Measurements from ENCODE around the gene SPIRE1. TPM values are rescaled to one million over a fixed set of nuclear protein-coding genes. Genes with fewer than 3 reads are reported as not detected.
A peak's percentile ranks its signal among the peaks of the same experiment; 100 is the strongest.

Gene SPIRE1
- total RNA-seq, 2 experiments from 2014 or later, result 0.19 to 2.4 TPM

- Histone ChIP-seq H3K4me2 (ENCODE audit: low read length) (no peak overlapping the region), H3K4me3 (ENCODE audit: low read depth, low read length, poor library complexity, severe bottlenecking) (no peak overlapping the region), H4K20me1 (ENCODE audit: insufficient read depth, low read length) (no peaks in the 10 kb centered on the region; the same call in 1 of the 2 replicates), H3K4me1 (ENCODE audit: insufficient read depth, low read length, poor library complexity, severe bottlenecking) (no peaks in the 10 kb centered on the region), H3K9me2 (ENCODE audit: insufficient read depth, low read length) (no peaks in the 10 kb centered on the region), H3K9me3 (ENCODE audit: low read length) (no peaks in the 10 kb centered on the region), H2AFZ (ENCODE audit: low read length) (no peak overlapping the region), H3K36me3 (ENCODE audit: insufficient read depth, low read length) (no peaks in the 10 kb centered on the region), H3K79me2 (ENCODE audit: insufficient read depth, low read depth, low read length) (no peaks in the 10 kb centered on the region), H3K27ac (ENCODE audit: low read depth, low read length, poor library complexity, severe bottlenecking) (no peak overlapping the region)
- ChIA-PET POLR2A (no interaction called here), CTCF (ENCODE audit: unreplicated experiment) (no interaction called here)
- intact Hi-C loops (cut with micrococcal nuclease; ENCODE audit: unreplicated experiment), result no loop called here
- no TSS peak for BruUV-seq (replicated peaks)
- no peak for DNase-seq (ENCODE audit: low spot score)
- no peak for TF ChIP-seq CTCF (conservative IDR thresholded peaks at IDR 0.05; ENCODE audit: low read length)
- TF ChIP-seq EZH2phosphoT487 (IDR thresholded peaks at IDR 0.05; ENCODE audit: borderline replicate concordance, low read depth, low read length), result no peak
These were observed 49.6 kb downstream of the SPIRE1 start for GRCh38 chr18:12608301-12608700.

- no peaks in the 10 kb centered on the region for H3K9me2 ChIP-seq (ENCODE audit: insufficient read depth, low read length)
- H3K4me3 ChIP-seq (ENCODE audit: low read depth, low read length, poor library complexity, severe bottlenecking), result no peak overlapping the region
- H3K4me2 ChIP-seq (ENCODE audit: low read length), result no peak overlapping the region
- H3K4me1 ChIP-seq (ENCODE audit: insufficient read depth, low read length, poor library complexity, severe bottlenecking), result no peaks in the 10 kb centered on the region
- POLR2A ChIA-PET, result interaction anchor here (0.6 to 1.2 kb wide), 3 partner anchors 9 to 547 kb away, joined by 3 to 5 read pairs (median 3); no protein-coding TSS in a partner anchor
- H3K9me3 ChIP-seq (ENCODE audit: low read length), result no peaks in the 10 kb centered on the region
- TF ChIP-seq EZH2phosphoT487 (IDR thresholded peaks at IDR 0.05; ENCODE audit: borderline replicate concordance, low read depth, low read length) (no peak), CTCF (conservative IDR thresholded peaks at IDR 0.05; ENCODE audit: low read length) (no peak)
- no peaks in the 10 kb centered on the region for H3K79me2 ChIP-seq (ENCODE audit: insufficient read depth, low read depth, low read length)
- DNase-seq (ENCODE audit: low spot score), result no peak
- BruUV-seq (replicated peaks), result no TSS peak
- no peak overlapping the region for H2AFZ ChIP-seq (ENCODE audit: low read length)
- intact Hi-C loops (cut with micrococcal nuclease; ENCODE audit: unreplicated experiment), result no loop called here
- CTCF ChIA-PET (ENCODE audit: unreplicated experiment), result no interaction called here
- no peaks in the 10 kb centered on the region for H3K36me3 ChIP-seq (ENCODE audit: insufficient read depth, low read length)
- no peak overlapping the region for H3K27ac ChIP-seq (ENCODE audit: low read depth, low read length, poor library complexity, severe bottlenecking)
- no peaks in the 10 kb centered on the region; the same call in 1 of the 2 replicates for H4K20me1 ChIP-seq (ENCODE audit: insufficient read depth, low read length)
These were observed 51.2 kb downstream of the SPIRE1 start for GRCh38 chr18:12606592-12607315.

GRCh38 chr18:12604445-12605007 is 53.4 kb downstream of the SPIRE1 start:
- Histone ChIP-seq H3K79me2 (ENCODE audit: insufficient read depth, low read depth, low read length) (no peaks in the 10 kb centered on the region), H3K9me3 (ENCODE audit: low read length) (no peaks in the 10 kb centered on the region), H3K27ac (ENCODE audit: low read depth, low read length, poor library complexity, severe bottlenecking) (no peak overlapping the region), H4K20me1 (ENCODE audit: insufficient read depth, low read length) (no peaks in the 10 kb centered on the region), H3K36me3 (ENCODE audit: insufficient read depth, low read length) (no peaks in the 10 kb centered on the region), H2AFZ (ENCODE audit: low read length) (no peak overlapping the region), H3K4me1 (ENCODE audit: insufficient read depth, low read length, poor library complexity, severe bottlenecking) (no peaks in the 10 kb centered on the region), H3K9me2 (ENCODE audit: insufficient read depth, low read length) (no peaks in the 10 kb centered on the region), H3K4me3 (ENCODE audit: low read depth, low read length, poor library complexity, severe bottlenecking) (no peak overlapping the region), H3K4me2 (ENCODE audit: low read length) (no peak overlapping the region)
- DNase-seq (ENCODE audit: low spot score), result no peak
- TF ChIP-seq CTCF (conservative IDR thresholded peaks at IDR 0.05; ENCODE audit: low read length), result peak; percentile 39
- TF ChIP-seq EZH2phosphoT487 (IDR thresholded peaks at IDR 0.05; ENCODE audit: borderline replicate concordance, low read depth, low read length), result no peak
- POLR2A ChIA-PET, result no interaction called here
- intact Hi-C loops (cut with micrococcal nuclease; ENCODE audit: unreplicated experiment), result no loop called here
- CTCF ChIA-PET (ENCODE audit: unreplicated experiment), result no interaction called here
- BruUV-seq (replicated peaks), result no TSS peak
